ENCODE measurements around the gene TASP1.

The TASP1 gene

GRCh38 chr20:13567663-13568062 lies 71.1 kb downstream of the TASP1 start:
- FAIRE-seq = no peak

GRCh38 chr20:13563854-13564253 lies 74.9 kb downstream of the TASP1 start:
- FAIRE-seq = no peak

- no peak for FAIRE-seq
Measured at GRCh38 chr20:13554706-13555105, 84.0 kb downstream of the TASP1 start.

- no peak for FAIRE-seq
Measured at GRCh38 chr20:13554076-13554475, 84.7 kb downstream of the TASP1 start.

GRCh38 chr20:13552061-13552460 lies 86.7 kb downstream of the TASP1 start:
- FAIRE-seq = no peak

GRCh38 chr20:13549451-13549850 lies 89.3 kb downstream of the TASP1 start:
- FAIRE-seq = no peak

- FAIRE-seq = no peak
Measured at GRCh38 chr20:13546497-13547131, 92.1 kb downstream of the TASP1 start.

GRCh38 chr20:13545790-13546189 lies 92.9 kb downstream of the TASP1 start:
- FAIRE-seq = no peak

GRCh38 chr20:13543783-13544182 lies 94.9 kb downstream of the TASP1 start:
- no peak for FAIRE-seq

- FAIRE-seq = no peak
Measured at GRCh38 chr20:13535627-13536026, 103.1 kb downstream of the TASP1 start.

GRCh38 chr20:13533946-13534345 lies 104.8 kb downstream of the TASP1 start:
- FAIRE-seq = no peak

- FAIRE-seq = no peak
Measured at GRCh38 chr20:13530146-13530545, 108.6 kb downstream of the TASP1 start.

GRCh38 chr20:13526551-13526950 lies 112.2 kb downstream of the TASP1 start:
- FAIRE-seq = no peak

GRCh38 chr20:13525225-13525940 lies 113.3 kb downstream of the TASP1 start:
- no peak for FAIRE-seq

GRCh38 chr20:13524339-13524738 lies 114.4 kb downstream of the TASP1 start:
- FAIRE-seq = no peak

GRCh38 chr20:13517831-13518230 lies 120.9 kb downstream of the TASP1 start:
- no peak for FAIRE-seq

- no peak for FAIRE-seq
Measured at GRCh38 chr20:13515796-13516558, 122.8 kb downstream of the TASP1 start.

- no peak for FAIRE-seq
Measured at GRCh38 chr20:13515291-13515690, 123.4 kb downstream of the TASP1 start.

GRCh38 chr20:13510837-13511488 lies 127.8 kb downstream of the TASP1 start:
- no peak for FAIRE-seq

GRCh38 chr20:13507646-13508045 lies 131.1 kb downstream of the TASP1 start:
- no peak for FAIRE-seq

GRCh38 chr20:13501500-13501899 lies 137.2 kb downstream of the TASP1 start:
- no peak for FAIRE-seq

GRCh38 chr20:13494019-13494418 lies 144.7 kb downstream of the TASP1 start:
- no peak for FAIRE-seq

- FAIRE-seq = no peak
Measured at GRCh38 chr20:13493143-13493542, 145.6 kb downstream of the TASP1 start.
